Renal cortical epithelial cell (primary cell): Measurements from ENCODE around the gene RTL10. TPM values are rescaled to one million over a fixed set of nuclear protein-coding genes. Genes with fewer than 3 reads are reported as not detected.
"Not testable (repeated sequence)": the region's sequence is repeated elsewhere in the genome, so short reads cannot be mapped to it uniquely, and the experiment has no call there.

ENCODE experiments used
- DNase-seq: peaks from one replicate; pipeline ENCODE4 v3.0.0-alpha.2; 2011; ENCODE audit warnings: low read depth
- total RNA-seq: library from RNA; depleted of rRNA; stranded (reverse); fragments of >200 nt; gene quantifications from 2 replicates; pipeline ENCODE4 v1.2.3, GENCODE V29; 2014

RTL10 gene
- total RNA-seq, 1 donor from 2014 or later = 16.9 TPM

DNA sequence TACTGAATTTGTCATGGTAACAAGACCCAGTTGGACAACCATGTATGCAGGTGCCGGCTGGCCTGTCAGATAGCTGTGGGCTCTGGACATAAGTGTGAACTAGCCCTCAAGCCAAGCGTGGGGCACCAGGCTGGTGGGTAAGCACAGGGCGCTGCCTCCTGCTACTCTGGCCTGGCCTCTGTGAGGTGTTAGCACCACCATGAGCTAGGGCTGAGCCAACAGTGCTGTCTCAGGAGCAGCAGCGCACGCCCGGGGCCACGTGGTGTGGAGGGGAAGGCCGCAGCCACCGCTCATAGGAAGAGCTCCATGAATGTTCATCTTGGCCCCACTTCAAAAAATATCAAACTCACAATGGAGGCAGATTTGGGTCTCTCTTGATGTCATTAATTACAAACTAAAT is 35.3 kb upstream of the RTL10 start:
- DNase-seq = no peak

DNA sequence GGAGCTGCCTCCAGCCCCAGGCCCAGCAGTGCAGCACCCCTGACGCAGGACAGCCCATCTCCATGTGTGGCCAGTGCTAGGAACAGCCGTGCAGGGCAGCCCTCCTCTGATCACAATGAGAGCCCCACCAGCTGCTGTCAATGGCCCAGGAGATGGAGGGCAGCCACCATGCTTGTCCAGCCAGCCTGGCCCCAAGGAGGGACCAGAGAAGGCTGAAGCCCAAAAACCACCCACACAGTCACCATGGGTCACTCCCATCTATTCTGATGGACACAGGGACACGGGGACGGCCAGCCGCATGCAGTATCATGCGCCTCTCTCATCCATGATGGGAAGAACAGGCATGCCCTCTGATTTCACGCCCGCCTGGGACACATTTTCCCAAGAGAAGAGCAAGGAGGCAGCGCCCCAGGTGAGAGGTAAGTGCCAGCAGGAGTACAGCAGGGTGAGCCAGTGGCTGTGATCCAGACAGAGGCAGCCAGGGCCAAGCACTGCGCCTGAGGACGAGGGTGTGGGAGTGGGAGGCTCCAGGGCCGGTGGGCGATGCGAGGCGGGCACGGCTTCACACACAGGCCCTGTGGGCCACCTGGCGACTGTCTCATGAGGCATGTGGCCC is 33.6 kb upstream of the RTL10 start:
- DNase-seq = no peak

DNA sequence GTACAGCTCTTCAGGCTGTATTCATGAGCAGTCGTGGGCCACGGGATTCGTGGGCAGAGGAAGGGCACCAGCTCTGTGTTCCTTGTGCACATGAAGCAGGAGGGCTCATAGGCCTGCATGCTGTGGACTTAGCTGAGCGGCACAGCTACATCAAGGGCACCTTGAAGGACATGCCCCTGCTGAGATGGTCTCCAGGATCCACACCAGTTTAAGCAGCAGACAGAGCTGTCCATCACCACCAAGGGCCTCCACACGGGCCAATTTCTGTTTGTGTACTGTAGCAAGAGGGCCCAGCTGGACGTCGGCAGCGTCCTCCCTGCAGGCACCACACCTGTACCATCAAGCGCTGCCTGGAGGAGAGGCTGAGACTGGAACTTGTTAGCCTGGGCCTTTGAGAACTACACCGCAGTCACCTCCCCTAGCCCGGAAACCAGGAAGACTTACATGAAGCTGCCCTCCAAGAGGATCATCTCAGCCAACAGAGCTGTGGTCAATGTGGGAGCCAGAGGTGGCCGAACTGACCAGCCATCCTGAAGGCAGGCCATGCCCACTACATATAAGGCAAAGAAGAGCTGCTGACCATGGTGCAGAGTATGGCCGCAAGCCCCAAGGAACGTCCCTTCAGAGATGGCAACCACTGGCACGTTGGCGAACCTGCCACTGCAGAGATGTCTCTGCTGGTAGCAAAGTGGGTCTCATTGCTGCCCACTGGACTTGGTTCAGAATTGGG is 32.7 kb upstream of the RTL10 start:
- DNase-seq = no peak

DNA sequence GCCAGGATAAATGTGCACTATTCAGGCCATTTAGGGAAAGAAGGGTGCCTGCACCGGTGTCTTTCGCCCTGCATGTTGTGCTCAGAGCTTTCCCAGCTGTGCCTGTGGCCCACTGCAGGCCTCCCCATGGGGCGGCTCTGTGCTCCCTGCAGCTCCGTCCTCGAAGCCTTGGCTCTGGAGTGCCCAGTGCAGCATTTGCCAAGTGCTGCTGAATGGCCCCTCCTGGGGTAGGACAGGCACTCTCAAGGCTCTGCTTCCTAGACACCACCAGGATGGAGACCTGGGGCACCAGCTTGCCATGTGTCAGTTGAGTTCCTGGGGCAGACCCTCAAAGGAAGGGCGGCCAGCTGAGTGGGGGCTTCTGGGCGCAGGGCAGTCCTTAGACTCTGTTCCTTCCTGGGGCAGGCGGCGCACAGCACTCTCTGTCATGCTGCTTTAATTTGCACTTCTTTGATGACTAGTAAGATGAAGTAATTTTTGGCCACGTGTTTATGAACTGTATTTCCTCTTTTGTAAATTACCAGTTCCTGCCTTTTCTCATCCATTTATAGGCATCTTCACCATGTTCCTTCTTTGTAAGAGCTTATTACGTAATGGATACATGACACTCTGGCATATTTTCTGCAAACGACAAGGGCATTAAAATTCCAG is 32.1 kb upstream of the RTL10 start:
- peak; percentile 48 for DNase-seq

DNA sequence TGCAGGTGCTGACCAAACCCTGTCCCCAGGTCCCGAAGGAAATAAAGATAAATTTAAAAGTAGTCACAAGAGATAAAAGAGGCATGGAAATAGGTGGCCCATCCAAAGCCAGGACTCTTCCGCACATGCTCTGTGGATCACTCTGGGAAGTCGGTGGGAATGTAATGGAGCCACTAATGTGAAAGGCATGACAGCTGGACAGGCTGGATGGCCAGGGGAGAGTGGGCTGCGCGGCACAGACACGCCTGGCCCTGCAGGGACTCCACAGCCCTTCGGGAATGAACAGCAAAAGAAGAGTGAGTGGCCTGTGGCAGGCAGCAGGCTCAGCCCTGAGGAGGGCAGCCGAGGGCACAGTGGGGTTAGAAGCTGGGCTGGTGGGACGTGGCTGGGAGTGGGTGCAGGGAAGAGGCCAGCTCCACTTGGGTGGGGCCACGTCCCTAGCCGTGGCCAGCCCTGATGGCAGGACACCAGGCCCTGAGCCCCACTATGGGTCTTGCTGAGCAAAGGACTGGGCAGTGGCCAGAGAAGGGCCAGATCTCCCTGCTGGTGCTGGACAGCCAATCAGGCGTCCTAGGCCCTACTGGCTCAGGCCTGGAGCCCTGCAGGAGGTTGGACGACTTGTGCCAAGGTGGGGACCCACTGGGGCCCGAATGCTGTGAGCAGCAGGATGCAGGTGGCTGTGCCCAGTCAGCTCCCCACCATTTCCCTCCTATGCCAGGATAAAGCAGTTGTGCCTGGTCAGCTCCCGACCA is 31.3 kb upstream of the RTL10 start:
- DNase-seq = no peak

DNA sequence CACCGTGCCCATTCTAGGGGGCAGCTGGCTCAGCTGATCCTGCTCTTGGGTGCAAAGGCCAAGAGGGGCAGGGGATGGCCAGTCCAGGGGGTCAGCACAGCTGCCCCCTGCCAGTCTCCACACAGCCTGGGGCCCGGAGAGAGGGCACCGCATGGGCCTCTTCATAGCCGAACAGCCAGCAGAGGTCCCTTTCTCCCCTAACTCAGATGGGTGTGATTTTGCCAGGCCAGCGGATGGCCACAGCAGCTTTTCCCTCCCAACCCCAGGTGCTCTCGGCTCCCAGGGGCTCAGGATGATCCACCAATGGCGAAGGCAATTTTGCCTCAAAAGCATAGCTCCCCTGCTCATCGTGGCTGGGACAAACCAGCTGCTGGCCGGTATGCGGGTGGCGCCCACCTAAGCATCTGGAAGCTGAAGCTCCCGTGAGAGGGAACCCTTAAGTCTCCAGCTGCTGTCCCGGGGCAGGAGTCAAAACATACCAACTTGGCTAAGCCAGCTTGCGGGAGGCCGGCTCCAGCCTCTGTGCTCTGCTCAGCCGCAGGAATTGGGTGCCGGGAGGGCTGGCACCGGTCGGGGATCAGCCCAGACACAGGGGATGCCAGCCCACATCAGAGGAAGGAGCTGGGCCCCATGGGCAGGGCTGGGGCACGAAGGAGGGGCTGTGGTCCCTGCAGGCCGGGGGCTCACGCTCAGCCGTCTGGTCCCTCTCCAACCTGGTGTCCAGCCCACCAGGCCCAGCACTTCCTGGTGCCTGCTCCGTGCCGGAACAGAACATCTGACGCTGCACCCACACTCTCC is 30.5 kb upstream of the RTL10 start:
- DNase-seq = no peak

DNA sequence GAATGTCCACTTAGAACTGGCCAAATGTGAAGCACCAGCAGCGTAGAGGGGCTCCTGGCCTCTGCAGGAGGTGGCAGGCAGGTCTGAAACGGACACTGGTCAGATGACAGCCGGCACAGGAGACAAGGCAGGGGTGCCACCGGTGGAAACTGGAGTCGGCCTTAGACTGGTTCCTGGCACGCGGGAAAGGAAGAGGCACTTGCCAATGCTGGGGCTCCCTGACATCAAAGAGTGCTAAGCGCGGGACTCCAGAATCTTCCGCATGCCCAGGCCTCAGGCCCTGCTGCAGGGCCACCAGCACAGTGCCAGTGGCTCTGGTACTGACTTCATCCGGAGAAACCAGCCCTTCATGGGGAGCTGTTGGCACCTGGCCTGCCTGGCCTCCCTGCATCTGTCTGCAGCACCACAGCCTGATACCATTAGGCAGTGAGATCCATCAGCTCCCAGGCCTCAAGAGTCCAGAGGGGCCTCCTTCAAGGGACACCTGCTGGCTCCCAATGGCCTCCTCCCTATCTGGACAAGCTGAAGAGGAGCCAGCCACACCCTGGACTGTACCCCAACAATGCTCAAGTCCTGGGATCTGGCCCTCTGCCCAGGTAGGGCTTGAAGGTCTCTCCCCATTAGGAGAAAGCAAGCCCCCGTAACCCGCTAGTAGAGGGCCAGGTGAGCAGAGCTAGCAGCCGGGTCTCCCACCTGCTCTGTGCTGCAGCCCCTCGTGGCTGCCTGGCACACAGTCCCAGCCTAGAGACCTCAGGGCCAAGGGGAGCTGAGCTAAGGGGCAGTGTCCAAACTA is 29.7 kb upstream of the RTL10 start:
- DNase-seq = no peak

DNA sequence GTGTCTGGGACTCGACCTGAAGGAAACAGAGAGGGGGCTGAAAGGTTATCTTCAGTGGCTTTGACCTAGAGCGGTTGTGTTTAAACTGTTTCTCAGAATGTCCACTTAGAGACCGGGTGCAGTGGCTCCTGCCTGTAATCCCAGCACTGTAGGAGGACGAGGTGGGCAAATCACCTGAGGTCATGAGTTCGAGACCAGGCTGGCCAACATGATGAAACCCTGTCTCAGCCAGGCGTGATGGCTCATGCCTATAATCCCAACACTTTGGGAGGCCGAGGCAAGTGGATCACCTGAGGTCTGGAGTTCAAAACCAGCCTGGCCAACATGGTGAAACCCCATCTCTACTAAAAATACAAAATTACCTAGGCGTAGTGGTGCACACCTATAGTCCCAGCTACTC is 28.8 kb upstream of the RTL10 start:
- not testable (repeated sequence) for DNase-seq

DNA sequence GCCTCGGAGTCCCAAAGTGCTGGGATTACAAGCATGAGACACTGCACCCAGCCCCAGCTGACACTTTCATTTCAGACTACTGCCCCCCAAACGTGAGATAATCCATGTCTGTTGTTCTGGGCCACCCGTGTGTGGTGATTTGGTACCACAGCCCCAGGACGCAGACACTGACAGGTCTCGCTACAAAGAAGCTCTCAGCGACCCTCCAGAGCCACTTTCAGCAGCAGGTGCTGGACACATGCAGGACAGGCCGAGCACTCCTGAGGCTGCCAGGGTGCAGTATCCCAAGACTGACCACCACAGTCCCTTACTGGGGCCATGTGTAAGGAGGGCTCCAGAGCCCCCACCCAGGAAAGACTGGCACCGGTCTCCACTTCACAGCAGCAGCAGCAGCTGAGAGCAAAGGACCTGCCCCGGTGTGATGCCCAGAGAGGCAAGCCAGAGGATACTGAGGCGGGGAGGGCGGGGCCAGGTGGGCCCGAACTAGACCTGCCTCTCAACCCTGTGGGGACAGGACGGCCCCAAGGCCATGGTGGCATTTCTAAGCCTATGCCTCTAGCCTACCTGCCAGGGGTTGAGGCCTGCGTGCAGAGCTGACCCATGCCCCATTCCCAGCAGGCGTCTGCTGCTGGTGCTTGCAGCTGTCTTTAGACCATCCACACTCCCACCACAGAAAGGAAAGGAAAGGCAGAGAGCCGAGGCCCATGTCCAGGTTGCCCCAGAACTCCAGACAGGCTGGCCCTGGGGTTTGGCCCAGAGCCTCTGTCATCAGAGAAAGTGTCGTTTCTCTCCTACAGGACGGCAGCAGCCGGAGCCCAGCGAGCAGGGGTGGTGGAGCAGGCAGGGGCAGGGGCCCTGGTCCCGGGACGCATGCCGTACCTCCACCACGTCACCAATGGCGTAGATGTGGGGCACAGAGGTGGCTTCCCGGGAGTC is 28.0 kb upstream of the RTL10 start:
- no peak for DNase-seq

DNA sequence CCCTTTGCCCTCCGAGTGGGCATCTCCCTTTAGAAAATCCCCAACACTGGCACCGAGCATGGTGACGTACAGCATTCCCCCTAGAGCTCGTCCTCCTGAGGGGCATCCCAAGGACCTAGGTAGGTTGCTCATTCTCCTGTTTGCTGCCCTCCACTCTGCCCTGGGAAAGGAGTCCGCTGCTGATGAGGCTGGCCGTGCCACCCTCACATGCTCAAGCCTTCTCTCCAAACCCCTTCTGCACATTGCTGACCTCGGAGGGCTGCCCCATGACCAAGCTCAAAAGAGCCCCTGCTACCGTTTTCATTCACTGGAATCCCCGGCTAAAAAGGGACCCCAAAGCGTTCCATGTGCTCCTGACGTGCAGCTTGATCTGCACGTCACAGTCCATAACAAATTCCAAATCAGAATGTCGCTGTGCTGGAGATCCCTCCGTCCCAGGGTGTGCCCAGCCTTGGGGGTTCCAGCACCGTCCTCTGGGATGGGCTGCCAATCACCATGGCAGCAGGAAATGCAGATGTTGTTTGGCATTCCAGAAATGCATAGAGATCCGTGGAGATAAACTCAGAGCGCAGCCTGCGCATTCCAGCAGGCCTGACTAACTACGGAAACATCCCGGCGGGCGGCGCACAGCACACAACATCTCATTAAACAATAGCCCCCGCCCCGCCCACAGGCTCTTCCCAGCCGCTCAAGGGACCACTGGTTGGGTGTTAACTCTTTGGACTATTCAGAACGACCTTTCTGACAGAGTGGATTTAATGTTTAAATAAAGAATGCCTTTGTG is 26.3 kb upstream of the RTL10 start:
- DNase-seq = peak; percentile 86

DNA sequence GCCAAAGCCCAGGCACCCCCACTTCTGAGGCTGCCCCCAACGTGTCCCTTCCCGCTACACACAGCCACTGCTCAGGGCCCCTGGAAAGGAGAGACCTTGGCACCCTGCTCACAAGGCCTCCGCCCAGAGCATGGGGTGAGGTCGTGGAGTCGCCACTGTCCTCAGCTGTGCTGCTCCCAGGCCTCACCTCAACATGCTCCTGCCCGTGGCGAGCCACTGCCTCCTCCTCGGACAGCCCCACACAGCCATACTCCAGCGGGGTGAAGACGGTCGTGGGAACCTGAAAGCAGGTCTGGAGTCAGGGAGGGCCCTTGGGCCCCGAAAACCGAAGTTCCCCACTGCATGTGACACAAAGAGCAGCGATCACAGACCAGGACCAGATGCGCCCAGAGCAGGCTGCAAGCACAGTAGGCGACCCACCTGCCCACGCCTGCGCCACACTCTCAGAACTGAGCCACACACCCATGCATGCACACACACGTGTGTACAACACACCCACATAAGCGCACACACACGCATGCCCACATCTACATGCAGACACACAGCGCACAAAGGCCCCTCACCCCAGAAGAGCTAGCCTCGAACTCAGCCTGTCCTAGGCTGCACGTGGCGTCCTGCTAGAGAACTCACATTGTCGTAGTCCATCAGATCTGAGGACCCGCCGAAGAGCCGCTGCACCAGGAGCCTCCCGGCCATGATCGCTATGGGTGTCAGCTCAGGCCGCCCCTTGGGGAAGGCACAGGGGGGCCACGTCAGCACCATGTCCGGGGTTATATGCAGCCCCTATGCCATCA is 25.5 kb upstream of the RTL10 start:
- DNase-seq = no peak

DNA sequence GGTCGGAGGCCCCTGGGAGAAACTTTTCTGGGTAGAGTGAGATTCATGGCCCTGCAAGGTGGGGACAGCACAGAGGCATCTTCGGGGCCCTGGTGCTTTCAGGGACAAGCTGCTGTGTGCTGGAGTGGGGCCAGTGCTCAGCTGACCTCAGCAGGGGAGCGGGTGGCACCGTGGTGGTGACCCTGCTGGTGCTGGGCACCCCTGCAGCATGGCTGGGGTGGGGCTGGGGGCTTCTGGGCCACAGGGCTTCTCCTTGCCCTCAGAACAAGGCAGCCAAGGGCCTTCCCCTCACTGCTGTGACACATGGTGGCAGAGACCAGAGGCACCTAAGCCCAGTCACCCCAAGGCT is 24.9 kb upstream of the RTL10 start:
- no peak for DNase-seq

DNA sequence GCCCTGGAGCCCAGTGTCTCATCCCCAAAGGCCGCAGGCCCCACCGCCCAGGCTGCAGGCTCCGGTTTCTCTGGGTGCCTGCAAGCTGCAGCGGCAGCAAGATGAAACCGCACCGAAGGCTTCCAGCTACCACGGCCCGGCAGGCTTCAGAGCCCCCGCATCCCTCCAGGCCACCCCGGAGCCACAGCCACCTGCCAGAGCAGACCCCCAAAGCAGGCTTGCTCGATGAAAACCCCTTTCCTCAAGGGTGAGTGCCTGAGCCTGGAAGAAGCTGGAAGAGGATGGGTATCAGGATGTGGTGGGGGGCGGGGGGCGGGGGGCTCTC is 24.5 kb upstream of the RTL10 start:
- DNase-seq = no peak

DNA sequence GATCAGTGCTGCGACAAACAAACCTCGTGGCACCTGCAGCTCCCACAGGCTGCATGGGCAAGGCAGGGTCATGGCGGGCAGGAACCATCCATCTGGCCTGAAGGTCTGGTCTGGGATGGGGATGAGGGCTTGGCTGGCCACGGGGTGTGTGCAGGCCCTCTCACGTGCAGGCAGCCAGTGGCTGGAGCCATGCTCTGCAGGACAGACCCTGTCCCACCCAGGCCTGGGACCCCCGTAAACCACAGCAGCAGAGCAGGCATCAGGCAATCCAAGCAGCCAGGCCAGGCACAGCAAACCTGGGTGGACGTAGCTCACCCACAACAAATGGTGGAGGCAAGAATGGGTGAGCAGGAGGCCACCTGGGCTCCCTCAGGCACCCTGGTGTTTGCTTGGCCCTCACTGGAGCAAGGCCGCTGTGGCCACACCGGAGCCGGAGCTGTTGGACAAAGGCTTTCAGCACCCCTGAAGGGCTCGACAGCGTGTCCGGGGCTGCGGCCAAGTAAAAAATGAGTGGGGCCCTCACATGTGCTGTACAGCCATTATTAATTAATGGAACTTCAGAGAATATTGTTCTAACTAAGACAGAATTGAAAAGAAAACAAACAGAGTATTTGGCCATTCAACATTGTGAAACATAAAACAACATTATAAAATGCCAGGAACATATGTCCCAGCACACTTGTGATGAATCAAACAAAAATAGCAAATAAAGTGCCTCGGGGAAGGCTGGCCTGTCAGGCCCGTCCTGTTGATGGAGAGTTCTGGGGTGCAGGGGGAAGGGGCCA is 24.0 kb upstream of the RTL10 start:
- no peak for DNase-seq

DNA sequence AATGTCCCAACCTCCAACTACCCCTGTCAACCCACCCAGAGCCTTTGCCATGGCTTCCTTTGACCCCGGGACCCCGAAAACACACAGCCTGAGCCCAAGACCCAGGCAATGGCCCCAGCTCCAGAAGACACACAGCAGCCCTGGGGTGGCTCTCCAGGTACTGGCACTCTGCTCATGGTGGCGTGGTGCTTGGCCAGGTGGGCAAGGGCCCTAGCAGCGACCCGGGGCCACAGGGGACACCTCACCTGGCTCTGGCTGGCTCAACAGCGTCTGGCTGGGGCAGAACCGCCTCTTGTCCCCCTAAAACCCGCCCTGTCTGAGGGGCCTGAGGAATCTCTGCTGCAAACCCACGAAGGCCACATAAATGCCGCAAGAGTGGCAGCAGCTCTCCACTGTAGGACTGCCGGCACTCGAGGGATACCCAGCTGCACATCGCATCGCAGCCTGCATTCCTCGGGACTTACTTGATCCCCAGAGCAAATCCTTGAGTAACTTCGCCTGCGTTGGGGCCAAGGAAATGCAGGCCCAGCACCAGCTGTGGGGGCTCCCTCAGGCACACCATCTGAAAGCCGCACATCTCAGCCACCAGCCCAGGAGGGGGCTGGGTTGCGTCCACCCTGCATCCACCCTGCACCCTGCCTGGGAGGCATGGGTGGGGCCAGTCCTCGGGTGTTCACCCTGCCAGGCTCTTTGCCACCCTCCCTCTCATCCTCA is 23.1 kb upstream of the RTL10 start:
- DNase-seq = no peak

DNA sequence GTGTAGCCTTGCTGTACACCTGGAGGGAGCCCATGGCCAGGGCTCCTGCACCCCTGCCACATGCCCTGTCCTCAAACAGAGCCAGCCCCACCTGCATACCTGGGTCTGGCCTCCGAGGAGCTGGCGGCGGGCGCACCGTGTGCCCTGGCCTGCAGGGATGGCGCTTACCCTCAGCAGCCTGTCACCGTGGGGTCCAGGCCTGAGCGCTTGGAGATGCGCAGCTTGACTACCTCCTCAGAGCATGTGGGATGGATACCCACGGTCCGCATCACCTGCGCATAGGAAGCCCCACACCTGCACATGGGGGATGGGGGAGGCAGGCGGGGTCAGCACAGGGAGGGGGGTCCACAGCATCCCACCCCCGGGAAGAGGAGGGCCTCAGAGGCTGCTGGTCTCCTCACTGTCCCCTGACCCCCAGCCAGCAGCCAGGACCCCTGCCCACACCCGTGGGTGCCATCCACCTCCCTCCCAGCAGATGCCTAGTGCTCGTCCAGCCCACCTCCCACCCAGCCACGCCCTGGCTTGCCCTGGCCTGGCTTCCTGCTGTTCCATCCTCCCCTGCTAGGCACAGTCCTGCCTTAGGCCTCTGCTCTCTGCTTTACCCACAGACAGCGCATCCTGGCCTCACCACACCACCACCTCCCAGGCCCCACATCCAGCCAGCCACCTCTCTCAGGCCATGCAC is 22.4 kb upstream of the RTL10 start:
- no peak for DNase-seq
